CD4-positive, CD25-positive, alpha-beta regulatory T cell (primary cell): ENCODE data around the gene ELMO1. TPM values are rescaled to one million over a fixed set of nuclear protein-coding genes. Genes with fewer than 3 reads are reported as not detected.
A peak's percentile ranks its signal among the peaks of the same experiment; 100 is the strongest.

Experiments used
- ATAC-seq, 2 donors: fragments of 150-1000 bp; cut with Tn5 transposase; one replicate each; pipeline ENCODE4 v1.10.0; 2021; ENCODE audit warnings: low read depth in 2 of 2, moderate number of reproducible peaks in 2 of 2, moderate library complexity in 1 of 2
- DNase-seq, 3 donors: peaks; one replicate each; pipeline versions ENCODE4 v3.0.0 to v3.0.0-alpha.2; 2012 to 2022; ENCODE audit warnings: mixed read lengths in 1 of 3
- H3K27ac ChIP-seq: one replicate; pipeline ENCODE4 v1.7.0; 2013; ENCODE audit warnings: mild to moderate bottlenecking, low read length; ENCODE audit not compliant: insufficient read depth, poor library complexity, severe bottlenecking
- H3K27me3 ChIP-seq: one replicate; pipeline ENCODE4 v1.7.0; 2013; ENCODE audit warnings: low read length; ENCODE audit not compliant: control insufficient read depth, insufficient read depth
- H3K36me3 ChIP-seq: one replicate; pipeline ENCODE4 v1.7.0; 2013; ENCODE audit warnings: mild to moderate bottlenecking, low read length, moderate library complexity; ENCODE audit not compliant: control insufficient read depth, insufficient read depth
- H3K4me1 ChIP-seq: 2 replicates; pipeline ENCODE4 v1.7.0; 2013; ENCODE audit warnings: mild to moderate bottlenecking, low read length; ENCODE audit not compliant: insufficient read depth, control insufficient read depth, poor library complexity, severe bottlenecking
- H3K4me3 ChIP-seq: one replicate; pipeline ENCODE4 v1.7.0; 2013; ENCODE audit warnings: low read depth, mild to moderate bottlenecking, low read length, moderate library complexity
- H3K9me3 ChIP-seq, 2 experiments: 1 replicate in 1 of 2; 2 replicates in 1 of 2; pipeline ENCODE4 v1.7.0; 2013; ENCODE audit warnings: low read length in 2 of 2, mild to moderate bottlenecking in 1 of 2, moderate library complexity in 1 of 2; ENCODE audit not compliant: control insufficient read depth in 2 of 2
- H3K27ac Mint-ChIP-seq, 3 donors: one replicate each; pipeline ENCODE4 v1.8.0; 2020 to 2022; ENCODE audit warnings: mild to moderate bottlenecking in 3 of 3, mixed read lengths in 3 of 3, moderate library complexity in 2 of 3
- H3K27me3 Mint-ChIP-seq: one replicate; pipeline ENCODE4 v1.8.0; 2022; ENCODE audit warnings: mild to moderate bottlenecking, mixed read lengths
- H3K36me3 Mint-ChIP-seq: one replicate; pipeline ENCODE4 v1.8.0; 2020; ENCODE audit warnings: mixed read lengths
- H3K4me1 Mint-ChIP-seq, 4 donors: one replicate each; pipeline ENCODE4 v1.8.0; 2020 to 2022; ENCODE audit warnings: mixed read lengths in 4 of 4, mild to moderate bottlenecking in 1 of 4
- H3K4me3 Mint-ChIP-seq, 4 donors: one replicate each; pipeline ENCODE4 v1.8.0; 2020 to 2022; ENCODE audit warnings: mild to moderate bottlenecking in 4 of 4, mixed read lengths in 4 of 4, moderate library complexity in 3 of 4
- H3K9me3 Mint-ChIP-seq, 7 donors: one replicate each; pipeline ENCODE4 v1.8.0; 2020 to 2022; ENCODE audit warnings: mixed read lengths in 7 of 7, mild to moderate bottlenecking in 3 of 7, moderate library complexity in 2 of 7
- polyA plus RNA-seq, 4 donors: library from polyadenylated mRNA; unstranded; fragments of 300-500 nt; fragmentation: Illumina TruSeq; gene quantifications; one replicate each; pipeline ENCODE4 v1.2.3, GENCODE V29; 2021
- total RNA-seq: library from RNA; stranded (reverse); gene quantifications from one replicate; pipeline ENCODE4 v1.2.3, GENCODE V29; 2022

ELMO1 gene
- total and polyA plus RNA-seq, 5 donors from 2014 or later, result 39.5 to 162 (median 53.5) TPM

- H3K27me3 Mint-ChIP-seq, result no peaks in the 10 kb centered on the region
- Histone ChIP-seq H3K9me3 (no peaks in the 10 kb centered on the region), H3K27me3 (no peaks in the 10 kb centered on the region), H3K4me1 (peaks cover 7% of the 10 kb centered on the region), H3K36me3 (peaks cover 52% of the 10 kb centered on the region), H3K4me3 (no peak overlapping the region), H3K27ac (no peak overlapping the region)
- no peak for DNase-seq
- H3K4me1 Mint-ChIP-seq, result peaks cover 17 to 39% (median 32%) of the 10 kb centered on the region in 4 donors
- H3K4me3 Mint-ChIP-seq, result no peak overlapping the region
- ATAC-seq, result no peak
- H3K9me3 Mint-ChIP-seq, result peaks cover 0 to 2% (median 0%) of the 10 kb centered on the region in 7 donors
- H3K27ac Mint-ChIP-seq, result no peak overlapping the region
- H3K36me3 Mint-ChIP-seq, result peaks cover 74% of the 10 kb centered on the region
These were observed 143.7 kb downstream of the ELMO1 start for GRCh38 chr7:37304921-37305320.

GRCh38 chr7:37297546-37297945, 151.1 kb downstream of the ELMO1 start:
- no peaks in the 10 kb centered on the region for H3K27me3 Mint-ChIP-seq
- peaks cover 5 to 22% (median 13%) of the 10 kb centered on the region in 4 donors for H3K4me1 Mint-ChIP-seq
- no peaks in the 10 kb centered on the region for H3K27me3 ChIP-seq
- peaks cover 0 to 3% (median 0%) of the 10 kb centered on the region in 7 donors for H3K9me3 Mint-ChIP-seq
- no peak overlapping the region for H3K27ac ChIP-seq
- DNase-seq (no peak), ATAC-seq (no peak)
- peaks cover 8% of the 10 kb centered on the region for H3K36me3 ChIP-seq
- no peak overlapping the region for H3K4me3 ChIP-seq
- H3K36me3 Mint-ChIP-seq, result peaks cover 16% of the 10 kb centered on the region
- no peak overlapping the region for H3K4me3 Mint-ChIP-seq
- no peaks in the 10 kb centered on the region for H3K4me1 ChIP-seq
- H3K27ac Mint-ChIP-seq, result peak overlapping the region in 1 of 3 donors; percentile 55
- H3K9me3 ChIP-seq, result no peaks in the 10 kb centered on the region

- Histone ChIP-seq H3K36me3 (no peaks in the 10 kb centered on the region), H3K4me1 (no peaks in the 10 kb centered on the region), H3K9me3 (no peaks in the 10 kb centered on the region), H3K27ac (no peak overlapping the region), H3K27me3 (no peaks in the 10 kb centered on the region), H3K4me3 (no peak overlapping the region)
- no peak overlapping the region for H3K27ac Mint-ChIP-seq
- peaks cover 14 to 27% (median 18%) of the 10 kb centered on the region in 4 donors for H3K4me1 Mint-ChIP-seq
- H3K36me3 Mint-ChIP-seq, result peaks cover 8% of the 10 kb centered on the region
- no peaks in the 10 kb centered on the region for H3K27me3 Mint-ChIP-seq
- no peak for ATAC-seq
- H3K9me3 Mint-ChIP-seq, result peaks cover 0 to 3% (median 0%) of the 10 kb centered on the region in 7 donors
- H3K4me3 Mint-ChIP-seq, result no peak overlapping the region
- no peak for DNase-seq
These were observed 153.3 kb downstream of the ELMO1 start for GRCh38 chr7:37295401-37295800.

DNA sequence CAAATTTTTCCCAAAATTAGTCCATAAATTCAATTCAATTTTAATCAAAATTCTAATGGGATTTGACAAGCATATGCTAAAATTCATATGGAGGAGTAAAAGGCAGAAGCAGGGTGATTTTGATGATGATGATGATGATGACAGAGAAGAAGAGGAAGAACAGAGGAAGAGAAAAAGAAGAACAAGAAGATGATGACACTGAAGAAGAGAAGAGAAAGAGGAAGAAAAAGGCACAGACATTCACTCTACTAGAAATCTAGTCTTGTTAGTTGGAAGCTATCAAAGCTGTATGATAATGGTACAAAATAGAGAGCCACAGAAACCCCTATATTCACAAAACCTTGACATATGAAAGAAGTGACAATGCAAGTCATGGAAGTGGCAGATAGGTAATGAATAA, 157.9 kb downstream of the ELMO1 start:
- H3K4me1 Mint-ChIP-seq, result peaks cover 29 to 45% (median 35%) of the 10 kb centered on the region in 4 donors

DNA sequence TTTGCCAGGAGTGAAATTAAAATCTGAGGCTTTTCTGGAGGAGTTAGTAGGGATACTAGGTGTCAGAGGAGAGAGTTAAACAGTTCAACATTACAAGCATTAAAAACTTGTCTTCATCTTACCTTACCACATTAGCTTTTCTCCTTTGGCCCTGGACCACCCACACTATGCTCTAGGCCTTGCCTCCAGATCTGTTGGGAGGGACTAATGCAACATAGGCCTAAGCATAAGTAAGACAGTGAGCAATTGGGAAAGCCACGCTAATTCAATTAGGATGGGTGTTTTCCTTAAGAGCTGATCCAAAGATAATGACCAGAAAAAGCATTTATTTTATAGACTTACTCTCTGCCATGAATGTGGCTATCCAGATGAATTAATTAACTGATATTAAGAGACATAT, 158.9 kb downstream of the ELMO1 start:
- H3K27ac ChIP-seq, result peak overlapping the region; percentile 18
- no peaks in the 10 kb centered on the region for H3K27me3 ChIP-seq
- H3K4me3 Mint-ChIP-seq, result no peak overlapping the region
- no peaks in the 10 kb centered on the region for H3K9me3 Mint-ChIP-seq
- peaks cover 22% of the 10 kb centered on the region for H3K4me1 ChIP-seq
- no peaks in the 10 kb centered on the region for H3K36me3 ChIP-seq
- ATAC-seq (no peak), DNase-seq (no peak)
- no peaks in the 10 kb centered on the region for H3K27me3 Mint-ChIP-seq
- H3K4me3 ChIP-seq, result no peak overlapping the region
- peaks cover 31 to 55% (median 40%) of the 10 kb centered on the region in 4 donors for H3K4me1 Mint-ChIP-seq
- no peaks in the 10 kb centered on the region for H3K9me3 ChIP-seq
- H3K36me3 Mint-ChIP-seq, result peaks cover 8% of the 10 kb centered on the region
- H3K27ac Mint-ChIP-seq, result peak overlapping the region; percentile 13 to 82 (median 81)

More for the DNA sequence above, 157.9 kb downstream of the ELMO1 start:
- ATAC-seq (no peak), DNase-seq (no peak)
- H3K36me3 ChIP-seq, result no peaks in the 10 kb centered on the region
- H3K9me3 Mint-ChIP-seq, result no peaks in the 10 kb centered on the region
- H3K27me3 Mint-ChIP-seq, result no peaks in the 10 kb centered on the region
- peaks cover 8% of the 10 kb centered on the region for H3K36me3 Mint-ChIP-seq
- peak overlapping the region; percentile 3 to 57 (median 43) for H3K27ac Mint-ChIP-seq
- H3K27ac ChIP-seq, result peak overlapping the region; percentile 18
- no peaks in the 10 kb centered on the region for H3K9me3 ChIP-seq
- no peak overlapping the region for H3K4me3 Mint-ChIP-seq
- H3K4me1 ChIP-seq, result peaks cover 16% of the 10 kb centered on the region
- no peak overlapping the region for H3K4me3 ChIP-seq
- no peaks in the 10 kb centered on the region for H3K27me3 ChIP-seq

DNA sequence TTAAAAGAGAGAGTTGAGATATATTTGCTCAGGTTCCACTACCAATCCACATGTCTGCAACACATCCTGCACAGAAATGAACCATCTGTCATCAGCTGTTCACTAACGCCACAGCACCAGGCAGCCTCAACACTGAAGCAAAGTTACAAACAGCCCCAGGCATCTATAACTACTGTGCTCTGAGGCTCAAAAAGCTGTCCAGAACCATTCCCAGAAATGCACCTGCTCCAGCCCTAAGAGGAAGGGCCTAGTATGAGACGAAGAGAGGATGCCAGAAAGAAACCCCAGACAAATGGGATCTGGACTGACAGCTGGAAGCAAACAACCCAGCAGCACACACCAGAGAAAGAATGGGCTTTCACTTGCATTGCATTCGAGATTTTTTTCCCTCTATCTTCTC, 159.3 kb downstream of the ELMO1 start:
- H3K27me3 Mint-ChIP-seq, result no peaks in the 10 kb centered on the region
- no peak for ATAC-seq
- Histone ChIP-seq H3K27me3 (no peaks in the 10 kb centered on the region), H3K4me1 (peaks cover 25% of the 10 kb centered on the region), H3K4me3 (no peak overlapping the region), H3K27ac (peak overlapping the region; percentile 18), H3K36me3 (no peaks in the 10 kb centered on the region), H3K9me3 (no peaks in the 10 kb centered on the region)
- H3K36me3 Mint-ChIP-seq, result peaks cover 8% of the 10 kb centered on the region
- no peak overlapping the region for H3K4me3 Mint-ChIP-seq
- H3K27ac Mint-ChIP-seq, result peak overlapping the region; percentile 13 to 82 (median 81)
- no peaks in the 10 kb centered on the region for H3K9me3 Mint-ChIP-seq
- peaks cover 30 to 59% (median 42%) of the 10 kb centered on the region in 4 donors for H3K4me1 Mint-ChIP-seq
- DNase-seq, result no peak

DNA sequence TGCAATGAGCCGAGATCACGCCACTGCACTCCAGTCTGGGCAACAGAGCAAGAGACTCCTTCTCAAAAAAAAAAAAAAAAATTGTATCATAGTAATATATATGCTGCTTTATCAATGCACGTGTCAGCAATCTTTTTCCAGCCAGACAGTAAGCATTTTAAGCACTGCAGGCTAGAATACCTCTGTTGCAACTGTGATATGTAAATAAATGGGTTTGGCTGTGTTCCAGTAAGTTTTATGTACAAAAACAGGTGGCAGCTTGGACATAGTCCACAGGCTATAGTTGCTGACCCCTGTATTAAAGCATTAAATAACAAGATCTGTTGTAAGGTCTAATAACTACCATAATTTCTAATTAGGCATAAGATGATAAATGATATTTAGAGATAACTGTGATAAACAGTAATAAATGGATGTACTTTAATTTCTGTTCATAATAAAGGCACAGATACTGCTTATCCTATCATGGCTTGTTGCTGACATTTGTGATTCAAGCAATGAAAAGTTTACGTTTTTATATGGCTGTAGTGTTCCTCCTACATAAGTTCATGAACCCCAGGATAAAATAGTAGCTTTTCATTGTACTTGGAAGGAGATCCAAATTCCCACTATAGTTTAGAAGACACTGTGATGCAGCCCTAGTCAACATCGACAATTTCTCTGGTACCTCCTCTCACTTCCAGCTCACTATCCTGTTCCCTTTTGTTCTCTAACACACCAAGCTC, 161.4 kb downstream of the ELMO1 start:
- Mint-ChIP-seq H3K4me1 (peaks cover 30 to 66% (median 45%) of the 10 kb centered on the region in 4 donors), H3K27me3 (no peaks in the 10 kb centered on the region), H3K27ac (peak overlapping the region; percentile 11 to 79 (median 46)), H3K36me3 (peaks cover 9% of the 10 kb centered on the region), H3K9me3 (no peaks in the 10 kb centered on the region), H3K4me3 (no peak overlapping the region)
- ATAC-seq, result no peak
- Histone ChIP-seq H3K27me3 (no peaks in the 10 kb centered on the region), H3K4me1 (peaks cover 25% of the 10 kb centered on the region), H3K36me3 (no peaks in the 10 kb centered on the region), H3K9me3 (no peaks in the 10 kb centered on the region), H3K4me3 (no peak overlapping the region), H3K27ac (no peak overlapping the region)
- no peak for DNase-seq

- H3K4me1 ChIP-seq, result peaks cover 25% of the 10 kb centered on the region
- Mint-ChIP-seq H3K27me3 (no peaks in the 10 kb centered on the region), H3K27ac (peak overlapping the region in 2 of 3 donors; percentile 40 to 84), H3K36me3 (peaks cover 12% of the 10 kb centered on the region), H3K4me1 (peaks cover 30 to 67% (median 49%) of the 10 kb centered on the region in 4 donors), H3K4me3 (no peak overlapping the region), H3K9me3 (no peaks in the 10 kb centered on the region)
- H3K36me3 ChIP-seq, result no peaks in the 10 kb centered on the region
- H3K9me3 ChIP-seq, result no peaks in the 10 kb centered on the region
- no peak for DNase-seq
- no peak for ATAC-seq
- H3K27me3 ChIP-seq, result no peaks in the 10 kb centered on the region
- no peak overlapping the region for H3K4me3 ChIP-seq
- no peak overlapping the region for H3K27ac ChIP-seq
These were observed 162.2 kb downstream of the ELMO1 start for GRCh38 chr7:37286454-37286832.
